GM12864 (cell line): ENCODE measurements around the gene KCNIP1.

ENCODE experiments used
- DNase-seq: peaks from one replicate; pipeline ENCODE4 v3.0.0-alpha.2; 2011; ENCODE audit warnings: low read depth
- H3K4me3 ChIP-seq: 2 replicates; pipeline ENCODE4 v1.5.1; 2011; ENCODE audit warnings: mild to moderate bottlenecking, low read depth, low read length, control low read depth
- TF ChIP-seq, protein P1 (sequence below): IDR thresholded peaks from 2 replicates; pipeline ENCODE4 v1.5.1; 2011; ENCODE audit warnings: low read depth, mild to moderate bottlenecking, moderate library complexity, low read length, control low read depth, inconsistent platforms; ENCODE audit errors: missing control alignments

The KCNIP1 gene

DNA sequence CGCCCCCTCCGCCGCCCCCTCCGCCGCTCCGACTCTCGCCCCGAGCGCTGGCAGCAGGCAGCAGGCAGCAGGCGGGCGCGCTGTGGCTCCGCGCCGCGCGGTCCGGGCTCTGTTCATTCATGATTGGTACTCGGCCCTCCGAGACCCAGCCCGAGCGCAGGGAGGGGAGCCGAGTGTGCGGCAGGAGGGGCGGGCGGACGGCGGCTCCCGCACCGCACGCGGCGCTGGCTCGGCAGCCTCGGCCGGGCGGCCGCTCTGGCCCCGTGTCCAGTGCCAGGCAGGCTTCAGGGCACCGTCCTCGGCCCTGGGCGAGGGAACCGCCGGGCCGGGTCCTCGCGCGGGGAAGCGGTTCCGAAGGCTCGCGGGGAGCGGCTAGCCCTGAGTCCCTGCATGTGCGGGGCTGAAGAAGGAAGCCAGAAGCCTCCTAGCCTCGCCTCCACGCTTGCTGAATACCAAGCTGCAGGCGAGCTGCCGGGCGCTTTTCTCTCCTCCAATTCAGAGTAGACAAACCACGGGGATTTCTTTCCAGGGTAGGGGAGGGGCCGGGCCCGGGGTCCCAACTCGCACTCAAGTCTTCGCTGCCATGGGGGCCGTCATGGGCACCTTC is at the start of gene KCNIP1:
KCNIP1 (plus strand) TSS at position 31 of the 607 bp plus-strand sequence.
- TF ChIP-seq, protein P1, sequence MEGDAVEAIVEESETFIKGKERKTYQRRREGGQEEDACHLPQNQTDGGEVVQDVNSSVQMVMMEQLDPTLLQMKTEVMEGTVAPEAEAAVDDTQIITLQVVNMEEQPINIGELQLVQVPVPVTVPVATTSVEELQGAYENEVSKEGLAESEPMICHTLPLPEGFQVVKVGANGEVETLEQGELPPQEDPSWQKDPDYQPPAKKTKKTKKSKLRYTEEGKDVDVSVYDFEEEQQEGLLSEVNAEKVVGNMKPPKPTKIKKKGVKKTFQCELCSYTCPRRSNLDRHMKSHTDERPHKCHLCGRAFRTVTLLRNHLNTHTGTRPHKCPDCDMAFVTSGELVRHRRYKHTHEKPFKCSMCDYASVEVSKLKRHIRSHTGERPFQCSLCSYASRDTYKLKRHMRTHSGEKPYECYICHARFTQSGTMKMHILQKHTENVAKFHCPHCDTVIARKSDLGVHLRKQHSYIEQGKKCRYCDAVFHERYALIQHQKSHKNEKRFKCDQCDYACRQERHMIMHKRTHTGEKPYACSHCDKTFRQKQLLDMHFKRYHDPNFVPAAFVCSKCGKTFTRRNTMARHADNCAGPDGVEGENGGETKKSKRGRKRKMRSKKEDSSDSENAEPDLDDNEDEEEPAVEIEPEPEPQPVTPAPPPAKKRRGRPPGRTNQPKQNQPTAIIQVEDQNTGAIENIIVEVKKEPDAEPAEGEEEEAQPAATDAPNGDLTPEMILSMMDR, result no peak

DNA sequence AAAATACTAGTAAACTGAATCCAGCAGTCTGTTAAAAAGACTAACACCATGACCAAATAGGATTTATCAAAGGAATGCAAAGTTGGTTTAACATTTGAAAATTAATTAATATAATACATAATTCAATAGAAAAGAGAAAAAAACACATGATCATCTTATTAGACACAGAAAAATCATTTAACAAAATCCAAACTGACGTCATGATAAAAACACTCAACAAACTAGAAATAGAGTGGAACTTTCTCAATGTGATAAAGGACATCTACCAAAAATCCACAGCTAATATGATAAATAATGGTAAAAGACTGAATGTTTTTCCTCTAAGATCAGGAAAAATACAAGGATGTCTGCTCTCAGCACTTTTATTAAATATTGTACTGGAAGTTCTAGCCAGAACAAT is 40.4 kb upstream of the KCNIP1 start:
- TF ChIP-seq, protein P1, result no peak
- DNase-seq, result no peak
- no peak overlapping the region for H3K4me3 ChIP-seq

More for the DNA sequence above, at the start of gene KCNIP1:
- no peak for DNase-seq
- H3K4me3 ChIP-seq, result no peak within 1 kb of the TSS

DNA sequence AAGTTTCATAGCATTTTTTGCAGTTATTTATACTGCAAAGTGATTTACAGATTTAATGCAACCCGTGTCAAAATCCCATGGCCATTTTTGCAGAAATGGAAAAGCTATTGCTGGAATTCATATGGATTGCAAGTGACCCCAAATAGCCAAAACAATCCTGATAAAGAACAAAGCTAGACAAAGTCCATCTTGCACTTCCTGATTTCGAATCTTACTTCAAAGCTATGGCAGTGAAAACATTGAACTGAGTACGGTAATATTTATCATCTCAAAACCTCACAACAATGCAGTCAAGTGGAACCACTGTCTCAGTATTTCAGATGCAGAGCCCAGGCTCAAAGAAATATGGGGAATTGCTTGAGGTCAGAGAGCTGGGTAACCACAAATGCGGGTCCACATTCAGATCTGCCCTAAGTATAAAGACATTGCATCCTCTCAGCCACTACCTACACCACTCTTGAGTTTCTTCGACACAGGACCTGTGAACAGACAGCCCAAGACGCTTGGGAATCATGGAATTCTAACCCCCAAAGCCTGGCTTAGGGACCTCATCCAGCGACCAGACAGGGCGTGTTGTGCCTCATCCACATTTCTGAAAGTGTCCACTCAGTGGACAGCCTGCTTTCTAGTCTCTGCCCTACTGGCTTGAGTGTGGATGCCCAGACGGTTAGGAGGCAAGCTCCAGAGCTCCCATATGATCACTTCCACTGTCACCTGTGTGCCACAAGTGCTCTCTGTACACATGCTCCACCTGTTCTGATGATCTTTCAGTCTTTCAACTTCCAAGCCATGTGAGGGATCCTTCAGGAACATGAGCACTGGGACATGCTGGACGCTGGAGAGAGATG is 39.3 kb upstream of the KCNIP1 start:
- no peak for DNase-seq
- H3K4me3 ChIP-seq, result no peak overlapping the region
- TF ChIP-seq, protein P1, result no peak

DNA sequence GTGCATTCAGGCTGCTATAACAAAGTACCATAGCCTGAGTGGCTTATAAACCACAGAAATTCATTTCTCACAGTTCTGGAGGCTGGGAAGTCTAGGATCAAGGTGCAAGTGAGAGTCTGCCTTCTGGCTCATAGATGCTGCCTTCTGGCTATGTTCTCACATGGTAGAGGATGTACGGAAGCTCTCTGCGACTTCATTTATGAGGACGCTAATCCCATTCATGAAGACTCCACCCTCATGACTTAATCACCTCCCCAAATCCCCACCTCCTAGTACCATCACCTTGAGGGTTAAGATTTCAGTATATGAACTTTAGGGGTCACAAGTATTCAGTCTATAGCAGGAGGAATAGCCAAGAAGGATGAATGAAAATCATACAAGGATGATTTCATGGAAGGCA is 37.3 kb upstream of the KCNIP1 start:
- no peak overlapping the region for H3K4me3 ChIP-seq
- DNase-seq, result no peak
- TF ChIP-seq, protein P1, result no peak

DNA sequence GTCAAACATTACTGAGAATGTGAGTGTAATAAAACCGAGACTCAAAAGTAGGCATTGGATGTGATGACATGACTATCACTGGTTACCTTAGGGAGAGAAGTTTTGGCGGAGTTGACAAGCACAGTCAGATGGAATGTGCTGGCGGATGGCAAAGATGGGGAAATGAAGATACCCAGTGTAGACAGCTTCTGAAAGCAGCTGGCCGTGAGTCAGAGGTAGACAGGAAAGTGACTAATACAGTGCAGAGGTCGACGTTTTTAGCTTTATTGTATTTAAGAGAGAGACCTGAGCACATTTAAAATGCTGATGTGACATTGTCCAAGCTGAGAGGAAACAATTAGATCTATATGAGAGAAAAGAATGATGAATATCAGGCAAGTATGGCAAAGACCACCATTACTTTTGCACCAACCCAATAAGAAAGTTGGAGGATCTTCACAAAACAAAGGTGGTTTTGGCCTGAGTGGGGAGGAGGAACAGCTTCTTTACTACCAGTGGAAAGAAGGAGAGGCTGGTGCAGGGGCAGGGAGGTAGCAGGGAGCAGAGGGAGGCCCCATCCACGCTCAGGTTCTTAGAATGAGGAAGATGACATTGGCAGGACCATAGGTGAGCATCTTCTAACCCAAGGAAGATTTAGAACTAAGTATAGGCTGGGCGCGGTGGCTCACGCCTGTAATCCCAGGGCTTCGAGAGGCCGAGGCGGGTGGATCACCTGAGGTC is 36.7 kb upstream of the KCNIP1 start:
- TF ChIP-seq, protein P1, result no peak
- no peak for DNase-seq
- H3K4me3 ChIP-seq, result no peak overlapping the region

DNA sequence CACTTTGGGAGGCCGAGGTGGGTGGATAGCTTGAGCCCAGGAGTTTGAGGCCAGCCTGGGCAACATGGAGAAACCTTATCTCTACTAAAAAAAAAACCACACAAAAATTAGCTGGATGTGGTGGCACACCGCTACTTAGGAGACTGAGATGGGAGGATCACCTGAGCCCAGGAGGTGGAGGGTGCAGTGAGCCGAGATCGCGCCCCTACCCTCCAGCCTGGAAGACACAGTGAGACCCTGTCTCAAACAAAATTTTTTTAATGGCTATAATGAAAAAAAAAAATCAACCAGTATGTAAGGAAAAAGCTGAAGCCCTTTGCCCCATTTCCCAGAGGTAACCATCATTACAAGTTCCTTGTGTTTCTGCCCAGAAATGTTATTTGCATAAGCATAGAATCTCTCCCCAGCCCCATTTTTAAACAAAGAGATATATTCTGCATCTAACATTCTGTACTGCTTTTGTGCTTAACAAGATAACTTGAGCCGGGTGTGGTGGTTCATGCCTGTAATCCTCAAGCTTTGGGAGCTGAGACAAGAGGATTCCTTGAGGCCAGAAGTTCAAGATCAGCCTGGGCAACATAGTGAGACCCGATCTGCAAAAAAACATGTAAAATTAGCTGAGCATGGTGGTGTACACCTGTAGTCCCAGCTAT is 35.1 kb upstream of the KCNIP1 start:
- TF ChIP-seq, protein P1, result no peak
- H3K4me3 ChIP-seq, result no peak overlapping the region
- DNase-seq, result no peak
